HG02623 (cell line): ENCODE measurements around the gene CHAF1A.

Experiments used
- ATAC-seq: cut with Tn5 transposase; IDR thresholded peaks from one replicate; pipeline ENCODE4 v1.9.1; 2021; ENCODE audit warnings: moderate library complexity; ENCODE audit not compliant: unreplicated experiment

The CHAF1A gene

GRCh38 chr19:4376991-4377781 lies 25.3 kb upstream of the CHAF1A start:
- ATAC-seq, result no peak

GRCh38 chr19:4378886-4379285 lies 23.6 kb upstream of the CHAF1A start:
- no peak for ATAC-seq

GRCh38 chr19:4379383-4380253 lies 22.8 kb upstream of the CHAF1A start:
- ATAC-seq, result no peak

GRCh38 chr19:4380254-4380727 lies 22.1 kb upstream of the CHAF1A start:
- ATAC-seq, result no peak

- no peak for ATAC-seq
Observed at GRCh38 chr19:4385291-4386040, 17.0 kb upstream of the CHAF1A start.

- ATAC-seq, result no peak
Observed at GRCh38 chr19:4386041-4386782, 16.2 kb upstream of the CHAF1A start.

- no peak for ATAC-seq
Observed at GRCh38 chr19:4388337-4389063, 13.9 kb upstream of the CHAF1A start.

- ATAC-seq, result no peak
Observed at GRCh38 chr19:4389064-4389375, 13.4 kb upstream of the CHAF1A start.

- no peak for ATAC-seq
Observed at GRCh38 chr19:4389511-4390016, 12.9 kb upstream of the CHAF1A start.

- ATAC-seq, result no peak
Observed at GRCh38 chr19:4390017-4390566, 12.3 kb upstream of the CHAF1A start.

GRCh38 chr19:4390567-4391305 lies 11.7 kb upstream of the CHAF1A start:
- no peak for ATAC-seq

- ATAC-seq, result no peak
Observed at GRCh38 chr19:4391306-4391693, 11.1 kb upstream of the CHAF1A start.

- no peak for ATAC-seq
Observed at GRCh38 chr19:4391701-4392483, 10.5 kb upstream of the CHAF1A start.

GRCh38 chr19:4393947-4394590 lies 8.4 kb upstream of the CHAF1A start:
- ATAC-seq, result no peak

- ATAC-seq, result no peak
Observed at GRCh38 chr19:4396949-4397783, 5.3 kb upstream of the CHAF1A start.

GRCh38 chr19:4399812-4400134 lies 2.7 kb upstream of the CHAF1A start:
- ATAC-seq, result no peak
